GM13976 (cell line): ENCODE data around the gene STARD10.

Source experiments
- DNase-seq: peaks from one replicate; pipeline ENCODE4 v3.0.0; 2012; ENCODE audit warnings: low spot score
- CTCF ChIP-seq: IDR thresholded peaks from 2 replicates; pipeline ENCODE4 v1.5.1; 2012; ENCODE audit warnings: borderline replicate concordance, mild to moderate bottlenecking; ENCODE audit not compliant: insufficient read depth; ENCODE audit errors: extremely low read depth, missing control alignments, control extremely low read depth
- in situ Hi-C: fragments of 300-500 bp; cut with MboI; formaldehyde crosslinking; loops from one replicate; pipeline ENCODE4 v1.12.0; 2022; ENCODE audit warnings: low sequenced_read_pairs, mixed read lengths, inconsistent platforms; ENCODE audit not compliant: unreplicated experiment

STARD10 gene

DNA sequence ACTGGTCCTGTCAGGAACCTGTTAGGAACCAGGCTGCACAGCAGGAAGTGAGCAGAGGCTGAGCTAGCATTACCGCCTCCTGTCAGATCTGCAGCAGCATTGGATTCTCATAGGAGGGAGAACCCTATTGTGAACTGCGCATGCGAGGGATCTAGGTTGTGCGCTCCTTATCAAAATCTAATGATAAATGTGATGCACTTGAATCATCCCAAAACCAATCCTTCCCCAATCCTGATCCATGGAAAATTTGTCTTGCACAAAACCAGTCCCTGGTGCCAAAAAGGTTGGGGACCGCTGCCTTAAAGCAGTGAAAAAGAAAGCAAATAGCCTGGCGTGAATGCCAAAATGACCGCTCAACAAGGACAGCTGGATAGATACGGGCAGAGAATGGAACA is 39.7 kb downstream of the STARD10 start:
- in situ Hi-C loops: no loop called here
- no peak for TF ChIP-seq CTCF
- DNase-seq: no peak

DNA sequence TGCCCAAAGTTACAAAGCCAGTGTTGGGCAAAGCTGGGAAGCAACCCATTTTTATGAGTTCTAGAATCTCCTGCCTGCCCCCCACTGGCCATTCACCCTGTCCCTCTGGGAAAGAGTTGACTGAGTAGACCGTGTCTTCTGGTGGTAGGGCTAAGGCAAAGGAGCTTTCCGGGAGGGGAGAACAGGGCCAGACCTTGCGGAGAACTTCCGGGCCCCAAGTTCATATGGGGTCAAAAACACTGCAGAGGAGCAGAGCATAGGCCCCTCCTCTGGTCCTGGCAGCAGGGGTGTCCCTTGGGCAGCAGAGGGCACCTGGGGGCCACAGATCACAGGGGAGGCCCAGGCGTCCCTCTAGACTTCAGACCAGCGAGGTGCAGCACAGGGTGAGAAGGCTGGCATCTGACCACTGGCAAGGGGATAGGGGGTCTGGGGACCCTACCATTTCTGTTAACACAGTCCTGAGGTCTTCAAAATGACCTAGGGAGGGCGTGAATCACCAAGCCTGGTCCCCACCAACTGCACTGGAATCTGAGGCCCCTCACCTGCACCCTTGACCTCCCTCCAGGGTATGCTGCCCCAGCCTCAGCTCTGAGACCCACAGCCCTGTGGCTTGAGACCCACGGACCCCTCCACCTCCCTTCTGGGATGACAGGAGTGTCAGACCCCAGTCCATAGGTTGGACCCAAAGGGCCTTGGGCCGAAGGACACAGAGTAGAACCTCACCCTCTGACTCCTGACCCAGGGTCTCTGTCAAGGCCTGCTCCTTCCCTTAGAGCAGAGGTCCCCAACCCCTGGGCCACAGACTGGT is 40.3 kb downstream of the STARD10 start:
- DNase-seq: no peak
- no peak for TF ChIP-seq CTCF
- in situ Hi-C loops: no loop called here

GRCh38 chr11:72752088-72752914 is 41.5 kb downstream of the STARD10 start, which contains the start of gene ARAP1:
ARAP1 (minus strand) TSS chr11:72752408; CDS start chr11:72727128, 25,280 bp downstream.
- no peak for TF ChIP-seq CTCF
- in situ Hi-C loops: no loop called here
- DNase-seq: peak; percentile 95

- no peak for TF ChIP-seq CTCF
- in situ Hi-C loops: no loop called here
Observed at GRCh38 chr11:72751116-72752087, 42.4 kb downstream of the STARD10 start.

GRCh38 chr11:72750556-72751115 is 43.2 kb downstream of the STARD10 start:
- TF ChIP-seq CTCF: no peak
- DNase-seq: no peak
- in situ Hi-C loops: no loop called here

More at GRCh38 chr11:72751116-72752087, 42.4 kb downstream of the STARD10 start:
- DNase-seq: no peak
